HCT116 (cell line): ENCODE measurements around the gene ADAMTS16. TPM values are rescaled to one million over a fixed set of nuclear protein-coding genes. Genes with fewer than 3 reads are reported as not detected.

Source experiments
- ATAC-seq: fragments of 200-7000 bp; cut with Tn5 transposase; 2 replicates; pipeline ENCODE4 v1.9.1; 2020; ENCODE audit warnings: mild to moderate bottlenecking, moderate library complexity
- BruUV-seq: library from RNA; stranded (reverse); fragments of 400-500 nt; replicated peaks from 2 replicates; lab custom pipeline; 2021; lab: Mats Ljungman, UMichigan
- CTCF ChIA-PET: fragments of 300-600 bp; sonication (Branson Sonifier 250); formaldehyde crosslinking; loops from one replicate; lab custom pipeline; 2021; ENCODE audit warnings: antibody characterized with exemption; lab: Charles Lee
- POLR2A ChIA-PET: fragments of 300-600, 350-600 bp; sonication (Branson Sonifier 250); formaldehyde crosslinking; loops from one replicate; lab custom pipeline; 2021; ENCODE audit warnings: antibody characterized with exemption; lab: Charles Lee
- RAD21 ChIA-PET, 2 experiments: fragments of 300-600 bp; sonication (Branson Sonifier 250); formaldehyde crosslinking; loops; one replicate each; lab custom pipeline; 2023; ENCODE audit warnings: low total read pairs in 2 of 2; ENCODE audit not compliant: uncharacterized antibody in 2 of 2, unreplicated experiment in 2 of 2, low non-redundant PET in 1 of 2; lab: Charles Lee
- DNase-seq: peaks from one replicate; pipeline ENCODE4 v3.0.0-alpha.2; 2010; ENCODE audit warnings: low read depth, low spot score
- H2AFZ ChIP-seq: fragments of 200-600 bp; shearing (Covaris generic), sonication (generic); 2 replicates; pipeline ENCODE4 v1.6.1; 2017; ENCODE audit warnings: low read depth, mixed run types, mixed read lengths, antibody characterized with exemption, low read length; ENCODE audit not compliant: poor library complexity, severe bottlenecking
- H3K27ac ChIP-seq: 2 replicates; pipeline ENCODE4 v1.5.1; 2012; ENCODE audit warnings: low read depth, low read length
- H3K27me3 ChIP-seq: fragments of 200-600 bp; sonication (generic); 2 replicates; pipeline ENCODE4 v1.6.1; 2016; ENCODE audit warnings: mixed run types, low read length, mixed read lengths; ENCODE audit not compliant: insufficient read depth
- H3K36me3 ChIP-seq, 2 experiments: fragments of 200-500 bp in 1 of 2; fragments of 200-600 bp in 1 of 2; sonication (Bioruptor generic) in 1 of 2; sonication (generic) in 1 of 2; 2 replicates each; pipeline versions ENCODE4 v1.5.1 to v1.6.1; 2014 to 2016; ENCODE audit warnings: low read length in 2 of 2, inconsistent platforms in 1 of 2, mixed read lengths in 1 of 2, mixed run types in 1 of 2; ENCODE audit not compliant: insufficient read depth in 2 of 2, control insufficient read depth in 1 of 2
- H3K4me1 ChIP-seq, 2 experiments: fragments of 200-600 bp in 1 of 2; sonication (generic) in 1 of 2; 2 replicates each; pipeline versions ENCODE4 v1.5.1 to v1.6.1; 2012 to 2017; ENCODE audit warnings: low read length in 2 of 2, inconsistent platforms in 1 of 2, mild to moderate bottlenecking in 1 of 2, mixed read lengths in 1 of 2, mixed run types in 1 of 2, moderate library complexity in 1 of 2; ENCODE audit not compliant: insufficient read depth in 2 of 2, control insufficient read depth in 1 of 2
- H3K4me2 ChIP-seq: fragments of 200-600 bp; sonication (generic); 2 replicates; pipeline ENCODE4 v1.6.1; 2017; ENCODE audit warnings: mixed run types, low read length, mixed read lengths
- H3K4me3 ChIP-seq, 2 experiments: fragments of 200-600 bp in 1 of 2; sonication (generic) in 1 of 2; replicated peaks in 1 of 2; 2 replicates each; pipeline ENCODE4 v1.5.1; 2011 to 2016; ENCODE audit warnings: low read length in 2 of 2, control low read depth in 1 of 2, low read depth in 1 of 2, mild to moderate bottlenecking in 1 of 2, mixed read lengths in 1 of 2, mixed run types in 1 of 2
- H3K79me2 ChIP-seq: fragments of 200-600 bp; sonication (generic); 2 replicates; pipeline ENCODE4 v1.6.1; 2017; ENCODE audit warnings: mild to moderate bottlenecking, mixed run types, low read length, moderate library complexity, mixed read lengths; ENCODE audit not compliant: insufficient read depth
- H3K9ac ChIP-seq: fragments of 200-600 bp; sonication (generic); 2 replicates; pipeline ENCODE4 v1.6.1; 2016; ENCODE audit warnings: low read length, mixed read lengths
- H3K9me2 ChIP-seq: fragments of 200-600 bp; sonication (generic), shearing (Covaris generic); 2 replicates; pipeline ENCODE4 v1.6.1; 2017; ENCODE audit warnings: mixed run types, mild to moderate bottlenecking, moderate library complexity; ENCODE audit not compliant: insufficient read depth
- H3K9me3 ChIP-seq, 2 experiments: fragments of 200-500 bp in 1 of 2; fragments of 200-600 bp in 1 of 2; sonication (Bioruptor generic) in 1 of 2; sonication (generic) in 1 of 2; 2 replicates each; pipeline ENCODE4 v1.6.1; 2014 to 2017; ENCODE audit warnings: low read length in 2 of 2, mixed read lengths in 2 of 2, inconsistent platforms in 1 of 2, low read depth in 1 of 2, mild to moderate bottlenecking in 1 of 2, mixed run types in 1 of 2, moderate library complexity in 1 of 2; ENCODE audit not compliant: control insufficient read depth in 1 of 2, insufficient read depth in 1 of 2
- H4K20me1 ChIP-seq: fragments of 200-600 bp; sonication (generic), shearing (Covaris generic); 2 replicates; pipeline ENCODE4 v1.6.1; 2017; ENCODE audit warnings: mixed run types, mild to moderate bottlenecking, moderate library complexity; ENCODE audit not compliant: insufficient read depth
- CBX3 ChIP-seq: IDR thresholded peaks from 2 replicates; pipeline ENCODE4 v1.6.1; 2012; ENCODE audit warnings: low read depth
- CEBPB ChIP-seq: IDR thresholded peaks from 2 replicates; pipeline ENCODE4 v1.6.1; 2012; ENCODE audit warnings: low read depth
- EGR1 ChIP-seq: IDR thresholded peaks from 2 replicates; pipeline ENCODE4 v1.6.1; 2012; ENCODE audit warnings: low read depth
- ELF1 ChIP-seq: IDR thresholded peaks from 2 replicates; pipeline ENCODE4 v1.6.1; 2012; ENCODE audit warnings: low read depth, borderline replicate concordance
- EZH2phosphoT487 ChIP-seq: fragments of 200-600 bp; IDR thresholded peaks from 2 replicates; pipeline ENCODE4 v1.6.1; 2018; ENCODE audit warnings: antibody characterized with exemption, borderline replicate concordance
- FOSL1 ChIP-seq: IDR thresholded peaks from 2 replicates; pipeline ENCODE4 v1.6.1; 2012; ENCODE audit warnings: low read depth
- POLR2A ChIP-seq: IDR thresholded peaks from 2 replicates; pipeline ENCODE4 v1.7.0; 2011; ENCODE audit warnings: borderline replicate concordance; ENCODE audit not compliant: insufficient read depth, insufficient read length; ENCODE audit errors: extremely low read depth
- POLR2AphosphoS5 ChIP-seq: IDR thresholded peaks from 2 replicates; pipeline ENCODE4 v1.6.1; 2011; ENCODE audit warnings: mild to moderate bottlenecking, low read depth, low read length, moderate library complexity
- SIN3A ChIP-seq: IDR thresholded peaks from 2 replicates; pipeline ENCODE4 v1.6.1; 2012; ENCODE audit warnings: low read depth
- TCF7L2 ChIP-seq: IDR thresholded peaks from 2 replicates; pipeline ENCODE4 v1.7.0; 2011; ENCODE audit warnings: borderline replicate concordance, inconsistent platforms; ENCODE audit not compliant: insufficient read depth, insufficient read length; ENCODE audit errors: extremely low read depth
- ZFX ChIP-seq: fragments of 450-650 bp; IDR thresholded peaks from 2 replicates; pipeline ENCODE4 v1.6.1; 2017
- intact Hi-C: fragments of 100-400 bp; cut with micrococcal nuclease; formaldehyde crosslinking; loops from 2 replicates; pipeline ENCODE4 v1.10.0; 2022
- total RNA-seq: library from RNA; stranded (reverse); gene quantifications from one replicate; pipeline ENCODE4 v1.2.1, GENCODE V29; 2021; ENCODE audit not compliant: unreplicated experiment

Gene ADAMTS16
- total RNA-seq, 1 experiment from 2014 or later = 2.4 TPM

DNA sequence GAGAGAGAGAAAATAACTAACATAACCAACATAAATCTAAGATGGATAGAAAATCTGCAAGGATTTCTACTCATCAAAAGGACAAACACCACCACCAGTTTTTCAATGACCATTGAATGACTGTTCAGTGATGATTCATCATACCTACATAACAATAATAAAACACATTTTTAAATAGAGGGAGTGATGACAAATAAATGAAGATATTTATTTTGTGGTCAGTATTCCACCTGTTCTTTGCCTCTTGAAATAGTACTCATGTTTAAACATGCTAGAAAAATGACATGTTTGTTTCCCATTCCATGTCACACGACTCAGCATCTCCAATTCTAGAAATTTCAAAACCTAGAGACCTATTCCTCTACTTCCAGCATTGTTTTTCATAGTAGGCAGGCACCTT, 34.6 kb upstream of the ADAMTS16 start:
- ChIA-PET CTCF (no interaction called here), POLR2A (no interaction called here), RAD21 (no interaction called here)
- no TSS peak for BruUV-seq
- Histone ChIP-seq H4K20me1 (no peaks in the 10 kb centered on the region), H3K36me3 (no peaks in the 10 kb centered on the region), H3K4me2 (no peak overlapping the region), H3K9me2 (no peaks in the 10 kb centered on the region), H3K4me3 (no peak overlapping the region), H3K27ac (no peak overlapping the region), H3K9ac (no peak overlapping the region), H3K79me2 (no peaks in the 10 kb centered on the region), H3K4me1 (no peaks in the 10 kb centered on the region), H3K9me3 (no peaks in the 10 kb centered on the region), H3K27me3 (peaks cover 31% of the 10 kb centered on the region), H2AFZ (no peak overlapping the region)
- TF ChIP-seq TCF7L2 (no peak), CBX3 (no peak), EGR1 (no peak), EZH2phosphoT487 (no peak), POLR2A (no peak), ZFX (no peak), FOSL1 (no peak), CEBPB (no peak), ELF1 (no peak)
- intact Hi-C loops = no loop called here
- DNase-seq (no peak), ATAC-seq (no peak)

DNA sequence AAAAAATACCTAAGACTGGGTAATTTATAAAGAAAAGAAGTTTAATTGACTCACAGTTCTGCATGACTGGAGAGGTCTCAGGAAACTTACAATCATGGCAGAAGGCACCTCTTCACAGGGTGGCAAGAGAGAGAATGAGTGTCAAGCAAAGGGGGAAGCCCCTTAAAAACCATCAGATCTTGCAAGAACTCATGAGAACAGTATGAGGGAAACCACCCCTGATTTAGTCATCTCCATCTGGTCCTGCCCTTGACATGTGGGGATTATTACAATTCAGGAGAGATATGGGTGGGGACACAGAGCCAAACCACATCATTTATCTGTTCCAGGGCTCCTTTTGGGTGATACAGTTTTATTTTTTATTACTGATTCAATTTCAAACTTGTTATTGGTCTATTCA, 23.2 kb upstream of the ADAMTS16 start:
- DNase-seq = no peak
- no peaks in the 10 kb centered on the region for H3K9me2 ChIP-seq
- H3K4me3 ChIP-seq = no peak overlapping the region
- no peak overlapping the region for H3K27ac ChIP-seq
- no peak overlapping the region for H2AFZ ChIP-seq
- no peaks in the 10 kb centered on the region for H3K36me3 ChIP-seq
- H4K20me1 ChIP-seq = no peaks in the 10 kb centered on the region
- ATAC-seq = no peak
- no peak overlapping the region for H3K9ac ChIP-seq
- TF ChIP-seq POLR2AphosphoS5 = no peak
- TF ChIP-seq ZFX = no peak
- TF ChIP-seq CEBPB = no peak
- no peak for TF ChIP-seq EGR1
- TF ChIP-seq TCF7L2 = no peak
- TF ChIP-seq POLR2A = no peak
- no peak for TF ChIP-seq SIN3A
- no peak for TF ChIP-seq EZH2phosphoT487
- H3K9me3 ChIP-seq = no peaks in the 10 kb centered on the region
- no peak overlapping the region for H3K4me2 ChIP-seq
- H3K79me2 ChIP-seq = no peaks in the 10 kb centered on the region
- H3K27me3 ChIP-seq = peaks cover 26% of the 10 kb centered on the region
- H3K4me1 ChIP-seq = no peaks in the 10 kb centered on the region
- intact Hi-C loops = no loop called here
- ChIA-PET RAD21 (no interaction called here), POLR2A (no interaction called here), CTCF (no interaction called here)
- no TSS peak for BruUV-seq
